Liver (tissue), 9 donors: ENCODE data around the gene ARHGEF9. TPM values are rescaled to one million over a fixed set of nuclear protein-coding genes. Genes with fewer than 3 reads are reported as not detected.

ENCODE experiments used
- DNase-seq: peaks from one replicate; pipeline ENCODE4 v3.0.0-alpha.2; 2017; ENCODE audit warnings: low spot score
- H3K27ac ChIP-seq, 2 donors: one replicate each; pipeline ENCODE4 v1.7.0; 2013; ENCODE audit warnings: inconsistent platforms in 2 of 2, low read length in 2 of 2, control low read depth in 1 of 2, low read depth in 1 of 2, mild to moderate bottlenecking in 1 of 2
- H3K27me3 ChIP-seq, 4 donors: one replicate each; pipeline versions ENCODE4 v1.6.1 to v1.7.0; 2013; ENCODE audit warnings: low read length in 3 of 4, inconsistent platforms in 1 of 4, mild to moderate bottlenecking in 1 of 4, moderate library complexity in 1 of 4; ENCODE audit not compliant: control insufficient read depth in 4 of 4, insufficient read depth in 4 of 4
- H3K36me3 ChIP-seq, 4 donors: one replicate each; pipeline versions ENCODE4 v1.6.1 to v1.7.0; 2013; ENCODE audit warnings: low read length in 3 of 4, mild to moderate bottlenecking in 3 of 4, low read depth in 1 of 4, moderate library complexity in 1 of 4; ENCODE audit not compliant: control insufficient read depth in 4 of 4, insufficient read depth in 3 of 4
- H3K4me1 ChIP-seq, 4 donors: one replicate each; pipeline versions ENCODE4 v1.6.1 to v1.7.0; 2013; ENCODE audit warnings: low read length in 3 of 4, mild to moderate bottlenecking in 3 of 4, moderate library complexity in 1 of 4; ENCODE audit not compliant: control insufficient read depth in 4 of 4, insufficient read depth in 4 of 4
- H3K4me3 ChIP-seq, 3 donors: one replicate each; pipeline versions ENCODE4 v1.6.1 to v1.7.0; 2013; ENCODE audit warnings: low read length in 3 of 3, control low read depth in 1 of 3, low read depth in 1 of 3, mild to moderate bottlenecking in 1 of 3
- H3K9ac ChIP-seq, 2 donors: one replicate each; pipeline ENCODE4 v1.7.0; 2013; ENCODE audit warnings: low read length in 2 of 2, mild to moderate bottlenecking in 2 of 2, moderate library complexity in 2 of 2, control low read depth in 1 of 2, low read depth in 1 of 2
- H3K9me3 ChIP-seq, 4 donors: one replicate each; pipeline versions ENCODE4 v1.6.1 to v1.7.0; 2013; ENCODE audit warnings: low read length in 3 of 4; ENCODE audit not compliant: control insufficient read depth in 4 of 4
- CTCF ChIP-seq: fragments of 150-350 bp; IDR thresholded peaks from 2 replicates; pipeline ENCODE4 v1.5.1; 2017; ENCODE audit warnings: improper control_type of control experiment, low read depth, low read length; ENCODE audit not compliant: missing input control
- EGR1 ChIP-seq, 2 donors: IDR thresholded peaks; 2 replicates each; pipeline ENCODE4 v1.6.1; 2016 to 2018; ENCODE audit warnings: antibody characterized with exemption in 2 of 2, low read depth in 2 of 2
- FOXA1 ChIP-seq: IDR thresholded peaks from 2 replicates; pipeline ENCODE4 v1.6.1; 2016; ENCODE audit warnings: antibody characterized with exemption
- FOXA2 ChIP-seq: IDR thresholded peaks from 2 replicates; pipeline ENCODE4 v1.6.1; 2016; ENCODE audit warnings: antibody characterized with exemption
- GABPA ChIP-seq, 2 donors: IDR thresholded peaks in 1 of 2; conservative IDR thresholded peaks in 1 of 2; 2 replicates each; pipeline ENCODE4 v1.6.1; 2016; ENCODE audit warnings: antibody characterized with exemption in 2 of 2, mild to moderate bottlenecking in 1 of 2, moderate library complexity in 1 of 2
- HNF4A ChIP-seq, 2 donors: conservative IDR thresholded peaks; 2 replicates each; pipeline ENCODE4 v1.6.1; 2016; ENCODE audit warnings: antibody characterized with exemption in 2 of 2, mild to moderate bottlenecking in 2 of 2
- JUND ChIP-seq, 2 donors: IDR thresholded peaks; 2 replicates each; pipeline ENCODE4 v1.6.1; 2016; ENCODE audit warnings: antibody characterized with exemption in 2 of 2
- MAX ChIP-seq: IDR thresholded peaks from 2 replicates; pipeline ENCODE4 v1.6.1; 2016; ENCODE audit warnings: antibody characterized with exemption
- NR2F2 ChIP-seq: IDR thresholded peaks from 2 replicates; pipeline ENCODE4 v1.6.1; 2016; ENCODE audit warnings: antibody characterized with exemption
- RAD21 ChIP-seq, 2 donors: IDR thresholded peaks; 2 replicates each; pipeline ENCODE4 v1.6.1; 2016; ENCODE audit warnings: antibody characterized with exemption in 2 of 2, mild to moderate bottlenecking in 2 of 2
- REST ChIP-seq: IDR thresholded peaks from 2 replicates; pipeline ENCODE4 v1.6.1; 2016; ENCODE audit warnings: antibody characterized with exemption, mild to moderate bottlenecking
- RXRA ChIP-seq, 2 donors: IDR thresholded peaks; 2 replicates each; pipeline ENCODE4 v1.6.1; 2017 to 2018; ENCODE audit warnings: antibody characterized with exemption in 2 of 2, mild to moderate bottlenecking in 1 of 2
- SP1 ChIP-seq: IDR thresholded peaks from 2 replicates; pipeline ENCODE4 v1.6.1; 2018; ENCODE audit warnings: antibody characterized with exemption, mild to moderate bottlenecking
- TAF1 ChIP-seq: conservative IDR thresholded peaks from 2 replicates; pipeline ENCODE4 v1.6.1; 2016; ENCODE audit warnings: antibody characterized with exemption, mild to moderate bottlenecking
- YY1 ChIP-seq: IDR thresholded peaks from 2 replicates; pipeline ENCODE4 v1.6.1; 2016; ENCODE audit warnings: antibody characterized with exemption, mild to moderate bottlenecking
- ZBTB33 ChIP-seq: IDR thresholded peaks from 2 replicates; pipeline ENCODE4 v1.6.1; 2016; ENCODE audit warnings: antibody characterized with exemption
- WGBS: extraction: QIAGEN DNeasy Blood & Tissue Kit; methylation state at CpG from one replicate; pipeline ENCODE4 v1.1.7; 2013; 5-methylcytosine and 5-hydroxymethylcytosine counted together
- polyA plus RNA-seq, 2 donors: library from polyadenylated mRNA; stranded (reverse) in 1 of 2; unstranded in 1 of 2; fragments of 200-250 nt in 1 of 2; fragments of >200 nt in 1 of 2; fragmentation: Nextera tagmentation in 1 of 2; extraction: Ambion mirVana in 1 of 2; gene quantifications; one replicate each; pipeline versions ENCODE4 v1.2.1 to v1.2.3, GENCODE V29; 2013 to 2015
- total RNA-seq, 2 donors: library from RNA; depleted of rRNA; stranded (reverse); fragments of >200 nt; gene quantifications; one replicate each; pipeline ENCODE4 v1.2.3, GENCODE V29; 2014
- donor health status: healthy.
- donor health status: healthy.
- donor health status: healthy.
- donor health status: healthy.
- donor health status: healthy.

The ARHGEF9 gene
- total and polyA plus RNA-seq, 4 donors, result 2.1 to 9.0 (median 6.2) TPM

- Histone ChIP-seq H3K4me3 (no peak overlapping the region), H3K36me3 (no peaks in the 10 kb centered on the region), H3K9ac (no peak overlapping the region), H3K9me3 (no peaks in the 10 kb centered on the region), H3K27me3 (no peaks in the 10 kb centered on the region), H3K4me1 (no peaks in the 10 kb centered on the region), H3K27ac (no peak overlapping the region)
- no peak for TF ChIP-seq EGR1 (IDR thresholded peaks at IDR 0.05; ENCODE audit: low read depth in 2 of 2)
- no peak for TF ChIP-seq MAX
- no peak for TF ChIP-seq YY1
- TF ChIP-seq FOXA1, result no peak
- no peak for TF ChIP-seq REST
- no peak for TF ChIP-seq JUND (IDR thresholded peaks at IDR 0.05)
- no peak for TF ChIP-seq RAD21 (IDR thresholded peaks at IDR 0.05)
- TF ChIP-seq FOXA2, result no peak
- TF ChIP-seq GABPA (IDR thresholded peaks at IDR 0.05 in 1 of 2, conservative IDR thresholded peaks at IDR 0.05 in 1 of 2), result no peak
- TF ChIP-seq CTCF, result no peak
- TF ChIP-seq RXRA (IDR thresholded peaks at IDR 0.05), result no peak
- no peak for TF ChIP-seq ZBTB33
- TF ChIP-seq TAF1, result no peak
- TF ChIP-seq SP1, result no peak
- no peak for TF ChIP-seq NR2F2
- DNase-seq, result no peak
- 70% methylated on average over 1 of the region's 1 CpG for WGBS
These were observed 46.3 kb downstream of the ARHGEF9 start for GRCh38 chrX:63738696-63739095.

- H3K4me1 ChIP-seq, result no peaks in the 10 kb centered on the region
- WGBS, result 98% methylated on average over 3 of the region's 3 CpGs
- H3K36me3 ChIP-seq, result no peaks in the 10 kb centered on the region
- no peaks in the 10 kb centered on the region for H3K9me3 ChIP-seq
- H3K4me3 ChIP-seq, result no peak overlapping the region
- H3K27ac ChIP-seq, result no peak overlapping the region
- H3K27me3 ChIP-seq, result no peaks in the 10 kb centered on the region
- DNase-seq, result no peak
- TF ChIP-seq RAD21 (IDR thresholded peaks at IDR 0.05) (no peak), ZBTB33 (no peak), HNF4A (conservative IDR thresholded peaks at IDR 0.05) (no peak), GABPA (IDR thresholded peaks at IDR 0.05 in 1 of 2, conservative IDR thresholded peaks at IDR 0.05 in 1 of 2) (no peak), RXRA (IDR thresholded peaks at IDR 0.05) (no peak), NR2F2 (no peak), FOXA1 (no peak), SP1 (no peak), CTCF (no peak), TAF1 (no peak)
- H3K9ac ChIP-seq, result no peak overlapping the region
These were observed 47.7 kb downstream of the ARHGEF9 start for GRCh38 chrX:63737131-63737921.
